Measurements from ENCODE around the gene TRIP6. TPM values are rescaled to one million over a fixed set of nuclear protein-coding genes. Genes with fewer than 3 reads are reported as not detected.
A peak's percentile ranks its signal among the peaks of the same experiment; 100 is the strongest.

TRIP6 gene
- total RNA-seq, 1 experiment from 2014 or later, result 102 TPM

DNA sequence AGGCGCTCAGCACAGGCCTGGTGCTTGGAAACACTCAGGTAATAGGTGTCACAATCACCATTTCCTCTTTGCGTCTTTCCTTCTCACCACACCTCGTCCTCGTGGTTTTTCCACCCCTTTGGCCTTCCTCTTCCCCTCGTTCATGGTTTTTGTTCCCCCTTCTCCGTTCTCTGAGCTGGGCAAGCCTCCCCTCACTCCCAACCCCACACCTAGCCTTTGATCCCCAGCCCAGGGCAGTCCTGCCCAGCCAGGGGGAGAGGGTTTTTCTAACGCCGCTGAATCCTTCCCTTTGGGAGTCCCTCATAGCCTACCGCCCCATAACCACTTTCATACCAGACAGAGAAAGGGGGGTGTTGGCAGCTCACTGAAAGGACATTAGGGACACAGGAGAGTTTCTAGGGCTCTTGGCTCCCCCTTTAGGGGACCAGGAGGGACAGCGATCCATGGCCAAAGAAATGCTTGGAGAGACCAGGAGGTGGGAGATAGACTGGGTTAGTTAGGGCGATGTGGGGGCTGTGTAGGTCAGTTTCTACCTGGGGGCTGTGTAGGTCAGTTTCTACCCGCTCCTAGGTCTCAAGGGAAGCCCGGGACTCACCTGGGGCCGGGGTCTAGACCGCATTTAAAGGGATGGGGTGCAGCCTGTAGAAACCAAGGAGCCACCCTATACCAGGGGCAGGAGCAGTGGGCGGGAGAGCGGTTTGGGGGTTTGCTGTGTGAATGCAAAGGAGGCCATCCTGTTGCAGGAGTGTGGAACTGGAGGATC lies 41.3 kb upstream of the TRIP6 start:
- TF ChIP-seq, protein P1, sequence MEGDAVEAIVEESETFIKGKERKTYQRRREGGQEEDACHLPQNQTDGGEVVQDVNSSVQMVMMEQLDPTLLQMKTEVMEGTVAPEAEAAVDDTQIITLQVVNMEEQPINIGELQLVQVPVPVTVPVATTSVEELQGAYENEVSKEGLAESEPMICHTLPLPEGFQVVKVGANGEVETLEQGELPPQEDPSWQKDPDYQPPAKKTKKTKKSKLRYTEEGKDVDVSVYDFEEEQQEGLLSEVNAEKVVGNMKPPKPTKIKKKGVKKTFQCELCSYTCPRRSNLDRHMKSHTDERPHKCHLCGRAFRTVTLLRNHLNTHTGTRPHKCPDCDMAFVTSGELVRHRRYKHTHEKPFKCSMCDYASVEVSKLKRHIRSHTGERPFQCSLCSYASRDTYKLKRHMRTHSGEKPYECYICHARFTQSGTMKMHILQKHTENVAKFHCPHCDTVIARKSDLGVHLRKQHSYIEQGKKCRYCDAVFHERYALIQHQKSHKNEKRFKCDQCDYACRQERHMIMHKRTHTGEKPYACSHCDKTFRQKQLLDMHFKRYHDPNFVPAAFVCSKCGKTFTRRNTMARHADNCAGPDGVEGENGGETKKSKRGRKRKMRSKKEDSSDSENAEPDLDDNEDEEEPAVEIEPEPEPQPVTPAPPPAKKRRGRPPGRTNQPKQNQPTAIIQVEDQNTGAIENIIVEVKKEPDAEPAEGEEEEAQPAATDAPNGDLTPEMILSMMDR (IDR thresholded peaks at IDR 0.05 in 2 of 3, conservative IDR thresholded peaks at IDR 0.05 in 1 of 3; ENCODE audit: borderline replicate concordance in 1 of 3, insufficient read depth in 1 of 3, low read depth in 2 of 3, low read length in 2 of 3), result peak; percentile 36 to 46 (median 42); a peak in 5 of 6 replicates
- TF ChIP-seq RAD21 (IDR thresholded peaks at IDR 0.05; ENCODE audit: low read depth) (peak; percentile 64), EZH2phosphoT487 (IDR thresholded peaks at IDR 0.05; ENCODE audit: borderline replicate concordance) (no peak)
- Histone ChIP-seq H3K36me3 (ENCODE audit: control insufficient read depth in 1 of 2, insufficient read depth in 2 of 2, low read length in 2 of 2) (peaks cover 16 to 19% of the 10 kb centered on the region in 2 experiments; a peak in 3 of 4 replicates), H3K4me3 (replicated peaks in 1 of 2; ENCODE audit: low read depth in 1 of 2, low read length in 2 of 2) (peak overlapping the region; percentile 64 to 86), H4K20me1 (ENCODE audit: insufficient read depth) (no peaks in the 10 kb centered on the region), H2AFZ (ENCODE audit: low read depth, low read length, poor library complexity, severe bottlenecking) (no peak overlapping the region), H3K79me2 (ENCODE audit: insufficient read depth, low read length) (peaks cover 32% of the 10 kb centered on the region), H3K9ac (ENCODE audit: low read length) (peak overlapping the region; percentile 89), H3K4me1 (ENCODE audit: control insufficient read depth in 1 of 2, insufficient read depth in 2 of 2, low read length in 2 of 2) (peaks cover 9 to 26% of the 10 kb centered on the region in 2 experiments; a peak in 3 of 4 replicates), H3K27me3 (ENCODE audit: insufficient read depth, low read length) (no peaks in the 10 kb centered on the region), H3K9me3 (ENCODE audit: control insufficient read depth in 1 of 2, insufficient read depth in 1 of 2, low read depth in 1 of 2, low read length in 2 of 2) (no peaks in the 10 kb centered on the region), H3K9me2 (ENCODE audit: insufficient read depth) (no peaks in the 10 kb centered on the region), H3K27ac (ENCODE audit: low read depth, low read length) (peak overlapping the region; percentile 96; the same call in 1 of the 2 replicates), H3K4me2 (ENCODE audit: low read length) (peak overlapping the region; percentile 81)
- BruUV-seq (replicated peaks), result TSS peak; percentile 62
- ChIA-PET RAD21 (ENCODE audit: low non-redundant PET in 1 of 2, low total read pairs in 2 of 2, uncharacterized antibody in 2 of 2, unreplicated experiment in 2 of 2) (no interaction called here), POLR2A (interaction anchor here (1.7 kb wide), 1 partner anchor 120 kb away, joined by 6 read pairs; the partner anchor contains the start of gene POP7), CTCF (interaction anchor here (1.4 kb wide), 1 partner anchor 120 kb away, joined by 6 read pairs; the partner anchor contains the start of gene POP7)
- no peak for DNase-seq (ENCODE audit: low read depth, low spot score)
- intact Hi-C loops (cut with micrococcal nuclease), result loop anchor here (2.0 kb wide), 1 partner anchor 121 kb away; no protein-coding TSS in a partner anchor
- ATAC-seq, result no peak

Measured in HCT116 (cell line).